Jurkat, Clone E6-1 (cell line): ENCODE measurements around the gene MSGN1. TPM values are rescaled to one million over a fixed set of nuclear protein-coding genes. Genes with fewer than 3 reads are reported as not detected.

Experiments
- DNase-seq: peaks from one replicate; pipeline ENCODE4 v3.0.0-alpha.2; 2011; ENCODE audit warnings: low read depth, low spot score
- H3K4me3 ChIP-seq: 2 replicates; pipeline ENCODE4 v1.5.1; 2011; ENCODE audit warnings: mild to moderate bottlenecking, low read length, control low read depth, moderate library complexity
- polyA plus RNA-seq: library from polyadenylated mRNA; unstranded; fragments of >200 nt; gene quantifications from one replicate; pipeline ENCODE4 v1.2.1, GENCODE V29; 2012; ENCODE audit warnings: missing spikeins; ENCODE audit not compliant: insufficient read length, insufficient read depth

MSGN1 gene
- not detected for polyA plus RNA-seq

DNA sequence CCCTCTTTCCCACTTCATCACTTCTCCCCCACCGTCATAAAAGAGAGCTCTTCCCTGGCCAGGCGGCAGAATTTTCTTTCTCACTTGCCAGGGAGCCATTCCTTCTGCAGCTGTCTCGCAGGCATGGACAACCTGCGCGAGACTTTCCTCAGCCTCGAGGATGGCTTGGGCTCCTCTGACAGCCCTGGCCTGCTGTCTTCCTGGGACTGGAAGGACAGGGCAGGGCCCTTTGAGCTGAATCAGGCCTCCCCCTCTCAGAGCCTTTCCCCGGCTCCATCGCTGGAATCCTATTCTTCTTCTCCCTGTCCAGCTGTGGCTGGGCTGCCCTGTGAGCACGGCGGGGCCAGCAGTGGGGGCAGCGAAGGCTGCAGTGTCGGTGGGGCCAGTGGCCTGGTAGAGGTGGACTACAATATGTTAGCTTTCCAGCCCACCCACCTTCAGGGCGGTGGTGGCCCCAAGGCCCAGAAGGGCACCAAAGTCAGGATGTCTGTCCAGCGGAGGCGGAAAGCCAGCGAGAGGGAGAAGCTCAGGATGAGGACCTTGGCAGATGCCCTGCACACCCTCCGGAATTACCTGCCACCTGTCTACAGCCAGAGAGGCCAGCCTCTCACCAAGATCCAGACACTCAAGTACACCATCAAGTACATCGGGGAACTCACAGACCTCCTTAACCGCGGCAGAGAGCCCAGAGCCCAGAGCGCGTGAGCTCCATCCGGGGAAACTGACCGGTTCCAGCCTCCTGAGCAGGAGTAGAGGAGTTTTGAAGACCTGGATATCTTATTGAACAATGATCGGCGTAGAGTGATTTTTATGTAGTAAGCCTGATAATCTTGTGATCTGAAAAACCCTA, at the start of gene MSGN1:
Gene MSGN1, plus strand, starts transcription at position 65 of the 850 bp plus-strand sequence. Its CDS starts 59 bp downstream, at position 124.
- DNase-seq, result no peak
- no peak within 1 kb of the TSS for H3K4me3 ChIP-seq

DNA sequence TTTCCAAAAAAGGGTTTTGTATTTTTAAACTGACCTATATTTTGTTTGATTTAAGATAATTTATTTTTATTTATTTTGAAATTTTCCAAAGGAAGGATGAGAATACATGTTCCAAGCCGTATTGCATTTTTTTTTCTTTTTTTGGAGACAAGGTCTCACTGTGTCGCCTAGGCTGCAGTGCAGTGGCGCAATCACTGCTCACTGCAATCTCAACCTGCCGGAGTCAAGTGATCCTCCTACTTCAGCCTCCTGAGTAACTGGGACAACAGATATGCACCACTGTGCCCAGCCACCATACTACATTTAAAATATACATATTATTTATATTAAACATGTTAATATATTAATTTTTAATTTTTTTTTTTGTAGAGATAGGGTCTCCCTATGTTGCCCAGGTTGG, 47.4 kb upstream of the MSGN1 start:
- DNase-seq, result no peak
- no peak overlapping the region for H3K4me3 ChIP-seq

GRCh38 chr2:17771956-17772355, 44.3 kb upstream of the MSGN1 start:
- no peak overlapping the region for H3K4me3 ChIP-seq
- no peak for DNase-seq

DNA sequence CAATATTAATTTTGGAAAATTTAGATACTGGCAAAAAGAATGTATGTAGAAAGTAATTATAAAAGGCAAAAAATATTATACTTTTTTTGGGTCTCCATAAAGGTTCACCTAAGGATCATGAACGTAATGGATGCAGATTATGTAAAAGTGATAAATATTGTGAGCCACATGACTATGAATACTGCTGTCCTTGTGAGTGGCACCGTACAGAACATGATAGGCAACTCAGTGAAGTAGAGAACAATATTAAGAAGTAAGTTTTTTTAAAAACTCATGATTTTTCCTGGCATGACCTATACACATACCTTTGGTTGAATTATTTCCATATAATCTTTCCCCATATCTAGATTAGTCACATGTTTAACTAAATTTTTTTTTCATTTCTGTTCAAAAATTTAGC, 43.7 kb upstream of the MSGN1 start:
- no peak overlapping the region for H3K4me3 ChIP-seq
- DNase-seq, result no peak

- no peak overlapping the region for H3K4me3 ChIP-seq
- no peak for DNase-seq
Observed at GRCh38 chr2:17780546-17780945, 35.7 kb upstream of the MSGN1 start.

GRCh38 chr2:17781482-17781881, 34.8 kb upstream of the MSGN1 start:
- no peak for DNase-seq
- no peak overlapping the region for H3K4me3 ChIP-seq

- no peak overlapping the region for H3K4me3 ChIP-seq
- DNase-seq, result no peak
Observed at GRCh38 chr2:17786727-17787126, 29.5 kb upstream of the MSGN1 start.

GRCh38 chr2:17788773-17789172, 27.5 kb upstream of the MSGN1 start:
- H3K4me3 ChIP-seq, result no peak overlapping the region
- no peak for DNase-seq

- H3K4me3 ChIP-seq, result no peak overlapping the region
- DNase-seq, result no peak
Observed at GRCh38 chr2:17790536-17790935, 25.7 kb upstream of the MSGN1 start.

GRCh38 chr2:17791121-17791816, 25.0 kb upstream of the MSGN1 start:
- no peak for DNase-seq

GRCh38 chr2:17791817-17792130, 24.5 kb upstream of the MSGN1 start:
- no peak overlapping the region for H3K4me3 ChIP-seq
- no peak for DNase-seq

More at GRCh38 chr2:17791121-17791816, 25.0 kb upstream of the MSGN1 start:
- no peak overlapping the region for H3K4me3 ChIP-seq

DNA sequence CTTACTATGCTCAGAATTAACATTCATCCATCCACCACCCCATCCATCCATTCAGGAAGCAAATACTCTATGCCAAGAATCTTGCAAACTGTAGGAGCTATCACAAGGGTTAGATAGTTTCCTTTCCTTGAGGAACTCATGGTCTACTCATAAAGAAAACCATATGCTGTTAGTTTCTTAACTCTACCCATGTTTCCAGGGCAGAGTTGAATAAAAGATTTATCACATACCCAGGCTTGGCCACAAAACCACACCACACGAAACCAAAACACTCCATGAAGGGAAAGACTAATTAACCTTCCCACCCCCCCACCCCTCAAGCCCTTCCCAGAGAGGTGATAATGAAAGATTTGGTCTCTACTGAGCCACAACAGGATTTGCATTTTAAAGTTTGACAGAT, 23.7 kb upstream of the MSGN1 start:
- no peak overlapping the region for H3K4me3 ChIP-seq
- peak; percentile 87 for DNase-seq

DNA sequence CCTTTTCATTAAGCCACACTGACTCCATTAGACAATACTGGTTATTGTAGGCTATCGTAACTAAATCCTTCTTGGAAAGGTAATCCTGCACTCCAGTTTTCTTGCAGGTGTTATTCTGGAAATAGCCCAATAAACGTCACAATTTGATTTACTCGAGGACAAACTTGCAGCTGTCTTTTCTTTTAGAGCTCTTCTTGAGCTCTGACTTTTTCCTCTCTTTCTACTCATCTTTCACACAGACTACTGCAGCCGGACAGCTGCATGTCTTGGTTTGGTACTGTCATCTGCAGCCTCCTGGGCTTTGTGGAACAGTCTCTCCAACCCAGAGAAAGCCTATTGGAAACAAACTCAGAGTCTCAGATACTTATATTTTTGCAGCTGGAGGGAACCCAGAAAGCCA, 23.0 kb upstream of the MSGN1 start:
- no peak overlapping the region for H3K4me3 ChIP-seq
- DNase-seq, result no peak

- no peak overlapping the region for H3K4me3 ChIP-seq
- no peak for DNase-seq
Observed at GRCh38 chr2:17793803-17794354, 22.4 kb upstream of the MSGN1 start.

DNA sequence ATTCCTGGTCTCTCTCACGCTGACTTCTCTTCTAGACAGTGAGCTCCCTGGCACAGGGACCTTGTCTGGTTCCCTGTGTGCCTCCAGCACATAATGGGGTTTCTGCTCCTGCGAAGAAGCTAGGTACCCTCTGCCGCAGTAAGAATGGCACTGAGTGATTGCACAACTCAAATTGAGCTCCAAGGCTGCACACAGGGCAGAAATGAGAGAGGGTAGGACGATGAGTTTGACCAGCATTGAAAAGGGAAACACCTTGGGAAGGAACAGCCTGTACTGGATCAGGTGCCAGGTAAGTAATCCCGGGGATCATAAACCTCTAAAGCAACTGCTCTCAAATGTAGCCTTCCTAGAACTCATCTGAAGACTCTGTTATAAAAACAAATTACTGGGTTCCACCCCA, 21.0 kb upstream of the MSGN1 start:
- H3K4me3 ChIP-seq, result no peak overlapping the region
- no peak for DNase-seq

- DNase-seq, result no peak
- H3K4me3 ChIP-seq, result no peak overlapping the region
Observed at GRCh38 chr2:17798338-17798737, 17.9 kb upstream of the MSGN1 start.

DNA sequence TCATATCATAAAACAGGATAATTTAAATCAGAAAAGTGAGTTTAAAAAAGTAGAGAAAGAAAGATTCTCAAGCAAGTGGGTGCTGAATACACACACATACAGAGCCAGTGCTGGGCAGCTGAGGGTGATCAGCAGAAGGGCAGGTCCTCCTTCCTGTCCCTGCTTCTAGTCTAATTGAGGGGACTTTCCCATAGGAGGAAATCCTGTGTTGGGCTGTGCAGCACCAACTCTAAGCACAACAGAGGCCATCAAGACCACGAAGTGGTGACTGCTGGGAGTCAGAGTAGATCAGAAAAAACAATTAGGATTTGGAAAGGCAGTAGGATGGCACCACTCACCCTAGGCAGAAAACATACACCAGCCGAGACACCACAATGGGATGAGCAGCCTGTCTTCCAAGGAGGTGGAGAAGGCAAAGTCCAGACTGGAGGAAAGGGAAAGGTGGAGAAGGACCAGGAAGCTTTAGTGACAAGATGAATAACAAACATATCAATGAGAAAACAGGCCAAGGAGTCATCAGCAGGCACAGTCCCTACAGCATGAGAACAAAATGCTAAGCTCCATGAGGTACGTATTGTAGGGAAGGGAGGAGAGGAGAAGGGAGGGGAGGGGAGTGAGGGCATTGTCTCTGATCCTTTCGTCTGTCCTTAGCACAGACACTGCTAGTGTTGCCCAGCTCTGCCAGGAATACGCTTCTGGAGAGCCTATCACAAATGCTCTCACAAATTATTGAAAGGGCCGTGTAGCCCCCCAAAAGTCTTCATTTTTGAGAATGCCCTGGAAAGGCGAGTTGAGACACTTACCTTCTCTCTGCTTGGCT, 16.7 kb upstream of the MSGN1 start:
- DNase-seq, result no peak
- no peak overlapping the region for H3K4me3 ChIP-seq

- H3K4me3 ChIP-seq, result no peak overlapping the region
- DNase-seq, result no peak
Observed at GRCh38 chr2:17800219-17800618, 16.0 kb upstream of the MSGN1 start.

- H3K4me3 ChIP-seq, result no peak overlapping the region
- no peak for DNase-seq
Observed at GRCh38 chr2:17800693-17801458, 15.4 kb upstream of the MSGN1 start.
